ENCODE measurements around the gene DRD1.

The DRD1 gene

GRCh38 chr5:175471628-175472027 lies 27.6 kb upstream of the DRD1 start:
- no peak for TF ChIP-seq MAX (IDR thresholded peaks at IDR 0.05; ENCODE audit: low read depth, low read length)
- no peak for TF ChIP-seq CTCF (IDR thresholded peaks at IDR 0.05; ENCODE audit: low read depth, low read length)
- TF ChIP-seq POLR2A (IDR thresholded peaks at IDR 0.05; ENCODE audit: extremely low read depth, insufficient read length): no peak
- TF ChIP-seq MYC (IDR thresholded peaks at IDR 0.05; ENCODE audit: low read depth, low read length): no peak
- H3K4me3 ChIP-seq (ENCODE audit: low read depth, low read length): no peak overlapping the region
- peak; percentile 3 for DNase-seq (ENCODE audit: low read depth)

GRCh38 chr5:175471196-175471595 lies 27.2 kb upstream of the DRD1 start:
- no peak overlapping the region for H3K4me3 ChIP-seq (ENCODE audit: low read depth, low read length)
- TF ChIP-seq POLR2A (IDR thresholded peaks at IDR 0.05; ENCODE audit: extremely low read depth, insufficient read length) (no peak), CTCF (IDR thresholded peaks at IDR 0.05; ENCODE audit: low read depth, low read length) (no peak), MAX (IDR thresholded peaks at IDR 0.05; ENCODE audit: low read depth, low read length) (no peak), MYC (IDR thresholded peaks at IDR 0.05; ENCODE audit: low read depth, low read length) (no peak)
- no peak for DNase-seq (ENCODE audit: low read depth)

- DNase-seq (ENCODE audit: low read depth): no peak
- TF ChIP-seq MYC (IDR thresholded peaks at IDR 0.05; ENCODE audit: low read depth, low read length): no peak
- TF ChIP-seq POLR2A (IDR thresholded peaks at IDR 0.05; ENCODE audit: extremely low read depth, insufficient read length): no peak
- TF ChIP-seq CTCF (IDR thresholded peaks at IDR 0.05; ENCODE audit: low read depth, low read length): no peak
- no peak for TF ChIP-seq MAX (IDR thresholded peaks at IDR 0.05; ENCODE audit: low read depth, low read length)
- no peak overlapping the region for H3K4me3 ChIP-seq (ENCODE audit: low read depth, low read length)
Observed at GRCh38 chr5:175470781-175471180, 26.8 kb upstream of the DRD1 start.

GRCh38 chr5:175469916-175470315 lies 25.9 kb upstream of the DRD1 start:
- TF ChIP-seq POLR2A (IDR thresholded peaks at IDR 0.05; ENCODE audit: extremely low read depth, insufficient read length) (no peak), MYC (IDR thresholded peaks at IDR 0.05; ENCODE audit: low read depth, low read length) (no peak), CTCF (IDR thresholded peaks at IDR 0.05; ENCODE audit: low read depth, low read length) (no peak), MAX (IDR thresholded peaks at IDR 0.05; ENCODE audit: low read depth, low read length) (no peak)
- no peak overlapping the region for H3K4me3 ChIP-seq (ENCODE audit: low read depth, low read length)

GRCh38 chr5:175468892-175469291 lies 24.9 kb upstream of the DRD1 start:
- no peak for TF ChIP-seq MAX (IDR thresholded peaks at IDR 0.05; ENCODE audit: low read depth, low read length)
- TF ChIP-seq MYC (IDR thresholded peaks at IDR 0.05; ENCODE audit: low read depth, low read length): no peak
- no peak for TF ChIP-seq POLR2A (IDR thresholded peaks at IDR 0.05; ENCODE audit: extremely low read depth, insufficient read length)
- TF ChIP-seq CTCF (IDR thresholded peaks at IDR 0.05; ENCODE audit: low read depth, low read length): no peak
- no peak for DNase-seq (ENCODE audit: low read depth)
- H3K4me3 ChIP-seq (ENCODE audit: low read depth, low read length): no peak overlapping the region

More at GRCh38 chr5:175469916-175470315, 25.9 kb upstream of the DRD1 start:
- DNase-seq (ENCODE audit: low read depth): no peak

Data from NB4 (cell line).